ENCODE data around the gene VKORC1L1. TPM values are rescaled to one million over a fixed set of nuclear protein-coding genes. Genes with fewer than 3 reads are reported as not detected.
"Not testable (repeated sequence)": the region's sequence is repeated elsewhere in the genome, so short reads cannot be mapped to it uniquely, and the experiment has no call there.

The VKORC1L1 gene
- total and polyA plus RNA-seq, 2 donors = 6.0 to 8.5 TPM

GRCh38 chr7:65988503-65988902 lies 115.6 kb downstream of the VKORC1L1 start:
- not testable (repeated sequence) for H3K9me3 ChIP-seq (ENCODE audit: control insufficient read depth in 2 of 2, insufficient read depth in 1 of 2, low read length in 1 of 2); DNase-seq (ENCODE audit: low read depth in 6 of 9, low spot score in 9 of 9); H3K4me1 ChIP-seq (ENCODE audit: control insufficient read depth in 2 of 2, insufficient read depth in 2 of 2, low read length in 2 of 2); H3K27me3 ChIP-seq (ENCODE audit: control insufficient read depth in 2 of 2, insufficient read depth in 1 of 2, low read length in 1 of 2); H3K36me3 ChIP-seq (ENCODE audit: control insufficient read depth in 2 of 2, insufficient read depth in 2 of 2, low read length in 1 of 2); H3K4me3 ChIP-seq (ENCODE audit: low read length in 2 of 2); H3K27ac ChIP-seq (ENCODE audit: low read depth in 1 of 2, low read length in 1 of 2)
- 95% methylated on average over 1 of the region's 1 CpG for WGBS

DNA sequence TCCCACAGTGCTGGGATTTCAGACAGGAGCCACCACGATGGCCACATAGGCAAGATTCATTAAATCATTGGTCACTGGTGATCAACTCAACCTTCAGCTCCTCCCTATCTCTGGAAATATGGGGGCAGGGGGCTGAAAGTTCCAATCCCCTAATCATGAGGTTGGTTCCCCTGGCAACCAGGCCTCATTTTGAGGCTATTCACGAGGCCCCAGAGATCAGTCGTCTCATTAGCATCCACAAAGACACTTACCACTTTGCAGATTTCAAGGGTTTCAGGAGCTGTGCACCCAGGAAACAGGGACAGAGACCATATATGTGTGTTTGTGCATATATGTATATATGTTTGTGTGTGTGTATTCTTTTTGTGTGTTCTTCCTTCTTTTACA lies 116.8 kb downstream of the VKORC1L1 start:
- WGBS = 91% methylated on average over 3 of the region's 3 CpGs
- no peak for DNase-seq (ENCODE audit: low read depth in 6 of 9, low spot score in 9 of 9)
- H3K4me3 ChIP-seq (ENCODE audit: low read length in 2 of 2) = no peak overlapping the region

DNA sequence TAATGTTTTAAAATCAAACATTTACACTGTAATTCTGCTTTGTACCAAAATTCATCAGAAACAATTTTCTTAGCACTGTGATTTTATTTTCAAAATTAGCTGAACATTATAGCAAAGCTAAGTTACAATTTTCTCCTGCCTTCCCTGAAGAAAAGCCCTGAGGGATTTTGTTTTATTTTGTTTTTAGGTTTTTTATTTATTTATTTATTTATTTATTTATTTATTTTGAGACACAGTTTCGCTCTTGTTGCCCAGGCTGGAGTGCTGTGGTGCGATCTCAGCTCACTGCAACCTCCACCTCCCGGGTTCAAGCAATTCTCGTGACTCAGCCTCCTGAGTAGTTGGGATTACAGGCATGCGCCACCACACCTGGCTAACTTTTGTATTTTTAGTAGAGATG lies 119.0 kb downstream of the VKORC1L1 start:
- H3K4me3 ChIP-seq (ENCODE audit: low read length in 2 of 2); H3K27me3 ChIP-seq (ENCODE audit: control insufficient read depth in 2 of 2, insufficient read depth in 1 of 2, low read length in 1 of 2); H3K4me1 ChIP-seq (ENCODE audit: control insufficient read depth in 2 of 2, insufficient read depth in 2 of 2, low read length in 2 of 2); H3K36me3 ChIP-seq (ENCODE audit: control insufficient read depth in 2 of 2, insufficient read depth in 2 of 2, low read length in 1 of 2); H3K27ac ChIP-seq (ENCODE audit: low read depth in 1 of 2, low read length in 1 of 2); H3K9me3 ChIP-seq (ENCODE audit: control insufficient read depth in 2 of 2, insufficient read depth in 1 of 2, low read length in 1 of 2); DNase-seq (ENCODE audit: low read depth in 6 of 9, low spot score in 9 of 9): not testable (repeated sequence)
- 98% methylated on average over 5 of the region's 5 CpGs for WGBS

More for the DNA sequence above, 116.8 kb downstream of the VKORC1L1 start:
- no peaks in the 10 kb centered on the region for H3K27me3 ChIP-seq (ENCODE audit: control insufficient read depth in 2 of 2, insufficient read depth in 1 of 2, low read length in 1 of 2)
- H3K4me1 ChIP-seq (ENCODE audit: control insufficient read depth in 2 of 2, insufficient read depth in 2 of 2, low read length in 2 of 2) = no peaks in the 10 kb centered on the region
- H3K9me3 ChIP-seq (ENCODE audit: control insufficient read depth in 2 of 2, insufficient read depth in 1 of 2, low read length in 1 of 2) = no peaks in the 10 kb centered on the region
- no peaks in the 10 kb centered on the region for H3K36me3 ChIP-seq (ENCODE audit: control insufficient read depth in 2 of 2, insufficient read depth in 2 of 2, low read length in 1 of 2)
- H3K27ac ChIP-seq (ENCODE audit: low read depth in 1 of 2, low read length in 1 of 2) = no peak overlapping the region

- no peaks in the 10 kb centered on the region for H3K9me3 ChIP-seq (ENCODE audit: control insufficient read depth in 2 of 2, insufficient read depth in 1 of 2, low read length in 1 of 2)
- no peaks in the 10 kb centered on the region for H3K27me3 ChIP-seq (ENCODE audit: control insufficient read depth in 2 of 2, insufficient read depth in 1 of 2, low read length in 1 of 2)
- H3K4me1 ChIP-seq (ENCODE audit: control insufficient read depth in 2 of 2, insufficient read depth in 2 of 2, low read length in 2 of 2) = no peaks in the 10 kb centered on the region
- H3K36me3 ChIP-seq (ENCODE audit: control insufficient read depth in 2 of 2, insufficient read depth in 2 of 2, low read length in 1 of 2) = no peaks in the 10 kb centered on the region
- H3K27ac ChIP-seq (ENCODE audit: low read depth in 1 of 2, low read length in 1 of 2) = no peak overlapping the region
- no peak overlapping the region for H3K4me3 ChIP-seq (ENCODE audit: low read length in 2 of 2)
- DNase-seq (ENCODE audit: low read depth in 6 of 9, low spot score in 9 of 9) = no peak
- 99% methylated on average over 4 of the region's 4 CpGs for whole genome bisulfite sequencing
Measured at GRCh38 chr7:65992526-65992925, 119.7 kb downstream of the VKORC1L1 start.

DNA sequence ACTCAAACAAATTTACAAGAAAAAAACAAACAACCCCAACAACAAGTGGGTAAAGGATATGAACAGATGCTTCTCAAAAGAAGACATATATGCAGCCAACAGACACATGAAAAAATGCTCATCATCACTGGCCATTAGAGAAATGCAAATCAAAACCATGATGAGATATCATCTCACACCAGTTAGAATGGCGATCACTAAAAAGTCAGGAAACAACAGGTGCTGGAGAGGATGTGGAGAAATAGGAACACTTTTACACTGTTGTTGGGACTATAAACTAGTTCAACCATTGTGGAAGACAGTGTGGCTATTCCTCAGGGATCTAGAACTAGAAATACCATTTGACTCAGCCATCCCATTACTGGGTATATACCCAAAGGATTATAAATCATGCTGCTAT lies 122.1 kb downstream of the VKORC1L1 start:
- DNase-seq (ENCODE audit: low read depth in 6 of 9, low spot score in 9 of 9); H3K9me3 ChIP-seq (ENCODE audit: control insufficient read depth in 2 of 2, insufficient read depth in 1 of 2, low read length in 1 of 2); H3K36me3 ChIP-seq (ENCODE audit: control insufficient read depth in 2 of 2, insufficient read depth in 2 of 2, low read length in 1 of 2); H3K27me3 ChIP-seq (ENCODE audit: control insufficient read depth in 2 of 2, insufficient read depth in 1 of 2, low read length in 1 of 2); H3K27ac ChIP-seq (ENCODE audit: low read depth in 1 of 2, low read length in 1 of 2); H3K4me3 ChIP-seq (ENCODE audit: low read length in 2 of 2); H3K4me1 ChIP-seq (ENCODE audit: control insufficient read depth in 2 of 2, insufficient read depth in 2 of 2, low read length in 2 of 2): not testable (repeated sequence)
- 4% methylated on average over 1 of the region's 1 CpG for WGBS

GRCh38 chr7:66000823-66001417 lies 128.0 kb downstream of the VKORC1L1 start:
- H3K9me3 ChIP-seq (ENCODE audit: control insufficient read depth in 2 of 2, insufficient read depth in 1 of 2, low read length in 1 of 2); H3K36me3 ChIP-seq (ENCODE audit: control insufficient read depth in 2 of 2, insufficient read depth in 2 of 2, low read length in 1 of 2); H3K4me1 ChIP-seq (ENCODE audit: control insufficient read depth in 2 of 2, insufficient read depth in 2 of 2, low read length in 2 of 2); H3K27ac ChIP-seq (ENCODE audit: low read depth in 1 of 2, low read length in 1 of 2); DNase-seq (ENCODE audit: low read depth in 6 of 9, low spot score in 9 of 9); H3K4me3 ChIP-seq (ENCODE audit: low read length in 2 of 2); H3K27me3 ChIP-seq (ENCODE audit: control insufficient read depth in 2 of 2, insufficient read depth in 1 of 2, low read length in 1 of 2): not testable (repeated sequence)
- 96% methylated on average over 1 of the region's 5 CpGs for WGBS

DNA sequence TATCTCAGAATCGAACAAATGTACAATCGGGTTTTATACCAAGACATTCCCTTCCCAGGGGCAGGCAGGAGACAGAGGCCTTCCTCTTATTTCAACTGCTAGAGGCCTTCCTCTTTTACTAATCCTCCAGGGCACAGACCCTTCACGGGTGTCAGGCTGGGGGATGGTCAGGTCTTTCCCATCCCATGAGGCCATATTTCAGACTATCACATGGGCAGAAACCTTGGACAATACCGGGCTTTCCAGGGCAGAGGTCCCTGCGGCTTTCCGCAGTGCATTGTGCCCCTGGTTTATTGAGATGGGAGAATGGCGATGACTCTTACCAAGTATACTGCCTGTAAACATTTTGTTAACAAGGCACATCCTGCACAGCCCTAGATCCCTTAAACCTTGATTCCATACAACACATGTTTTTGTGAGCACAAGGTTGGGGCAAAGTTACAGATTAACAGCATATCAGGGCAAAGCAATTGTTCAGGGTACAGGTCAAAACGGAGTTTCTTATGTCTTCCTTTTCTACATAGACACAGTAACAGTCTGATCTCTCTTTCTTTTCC lies 132.3 kb downstream of the VKORC1L1 start:
- 87% methylated on average over 8 of the region's 8 CpGs for WGBS
- DNase-seq (ENCODE audit: low read depth in 6 of 9, low spot score in 9 of 9) = not testable (repeated sequence)

DNA sequence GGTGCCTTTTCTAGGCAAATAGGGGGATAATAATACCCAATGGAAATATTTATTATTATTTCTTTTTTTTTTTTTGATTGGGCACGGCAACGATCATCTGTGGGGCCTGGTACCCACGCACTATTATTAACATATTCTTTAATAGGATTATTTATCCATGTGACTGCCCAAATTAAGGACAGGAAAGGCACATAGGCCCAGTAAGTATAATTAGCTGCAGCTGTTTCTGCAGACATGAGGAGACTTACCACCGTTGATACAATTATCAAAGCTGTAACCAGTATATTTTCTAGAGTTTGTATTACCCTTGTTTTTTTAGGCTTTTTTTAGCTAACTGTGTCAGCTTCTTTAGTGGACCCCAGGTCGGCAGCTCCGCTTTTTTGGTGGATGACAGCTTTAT lies 134.4 kb downstream of the VKORC1L1 start:
- 97% methylated on average over 6 of the region's 6 CpGs for WGBS
- no peaks in the 10 kb centered on the region for H3K27me3 ChIP-seq (ENCODE audit: control insufficient read depth in 2 of 2, insufficient read depth in 1 of 2, low read length in 1 of 2)
- DNase-seq (ENCODE audit: low read depth in 6 of 9, low spot score in 9 of 9) = no peak
- no peaks in the 10 kb centered on the region for H3K9me3 ChIP-seq (ENCODE audit: control insufficient read depth in 2 of 2, insufficient read depth in 1 of 2, low read length in 1 of 2)
- no peaks in the 10 kb centered on the region for H3K4me1 ChIP-seq (ENCODE audit: control insufficient read depth in 2 of 2, insufficient read depth in 2 of 2, low read length in 2 of 2)
- no peak overlapping the region for H3K27ac ChIP-seq (ENCODE audit: low read depth in 1 of 2, low read length in 1 of 2)
- H3K36me3 ChIP-seq (ENCODE audit: control insufficient read depth in 2 of 2, insufficient read depth in 2 of 2, low read length in 1 of 2) = no peaks in the 10 kb centered on the region
- no peak overlapping the region for H3K4me3 ChIP-seq (ENCODE audit: low read length in 2 of 2)

More for the DNA sequence above, 132.3 kb downstream of the VKORC1L1 start:
- H3K36me3 ChIP-seq (ENCODE audit: control insufficient read depth in 2 of 2, insufficient read depth in 2 of 2, low read length in 1 of 2); H3K4me3 ChIP-seq (ENCODE audit: low read length in 2 of 2); H3K27me3 ChIP-seq (ENCODE audit: control insufficient read depth in 2 of 2, insufficient read depth in 1 of 2, low read length in 1 of 2); H3K9me3 ChIP-seq (ENCODE audit: control insufficient read depth in 2 of 2, insufficient read depth in 1 of 2, low read length in 1 of 2); H3K27ac ChIP-seq (ENCODE audit: low read depth in 1 of 2, low read length in 1 of 2); H3K4me1 ChIP-seq (ENCODE audit: control insufficient read depth in 2 of 2, insufficient read depth in 2 of 2, low read length in 2 of 2): not testable (repeated sequence)

All from thymus (tissue), 11 donors.